Neural progenitor cell (in vitro differentiated cells): ENCODE results near the gene CLEC4F.

Experiments
- CTCF ChIP-seq: fragments of 200-600 bp; sonication (generic); IDR thresholded peaks from 2 replicates; pipeline ENCODE4 v1.5.1; 2017; ENCODE audit warnings: antibody characterized with exemption, mild to moderate bottlenecking
- EZH2 ChIP-seq: fragments of 200-600 bp; sonication (generic); IDR thresholded peaks from 2 replicates; pipeline ENCODE4 v1.6.1; 2017; ENCODE audit warnings: antibody characterized with exemption, mild to moderate bottlenecking, moderate library complexity
- EZH2phosphoT487 ChIP-seq: fragments of 200-600 bp; sonication (generic); IDR thresholded peaks from 2 replicates; pipeline ENCODE4 v1.6.1; 2017; ENCODE audit warnings: antibody characterized with exemption

DNA sequence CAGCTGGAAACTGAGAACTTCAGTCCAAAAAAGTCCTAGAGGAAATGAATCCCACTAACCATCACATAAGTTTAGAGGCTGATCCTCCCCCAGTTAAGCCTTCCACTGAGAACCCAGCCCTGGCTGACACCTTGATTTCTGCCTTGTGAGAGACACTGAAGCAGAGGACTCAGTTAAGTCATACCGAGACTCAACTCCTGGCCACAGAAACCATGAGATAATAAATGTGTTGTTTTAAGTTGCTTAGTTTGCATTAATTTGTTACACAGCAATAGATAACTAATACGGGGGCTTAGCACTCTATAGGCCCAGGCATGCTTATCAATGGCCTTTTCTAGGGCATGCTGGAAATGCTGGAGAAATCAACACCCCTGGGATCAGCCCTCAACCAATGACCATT, 49.0 kb downstream of the CLEC4F start:
- TF ChIP-seq CTCF, result no peak
- TF ChIP-seq EZH2phosphoT487, result no peak
- TF ChIP-seq EZH2, result no peak
